ENCODE data around the gene RCBTB2. TPM values are rescaled to one million over a fixed set of nuclear protein-coding genes. Genes with fewer than 3 reads are reported as not detected.

The RCBTB2 gene
- total and polyA plus RNA-seq, 9 of the 15 experiments (the other 6 are each of a cell fraction or from before 2014, with no cell fraction given): 0.91 to 3.3 (median 1.5) TPM

DNA sequence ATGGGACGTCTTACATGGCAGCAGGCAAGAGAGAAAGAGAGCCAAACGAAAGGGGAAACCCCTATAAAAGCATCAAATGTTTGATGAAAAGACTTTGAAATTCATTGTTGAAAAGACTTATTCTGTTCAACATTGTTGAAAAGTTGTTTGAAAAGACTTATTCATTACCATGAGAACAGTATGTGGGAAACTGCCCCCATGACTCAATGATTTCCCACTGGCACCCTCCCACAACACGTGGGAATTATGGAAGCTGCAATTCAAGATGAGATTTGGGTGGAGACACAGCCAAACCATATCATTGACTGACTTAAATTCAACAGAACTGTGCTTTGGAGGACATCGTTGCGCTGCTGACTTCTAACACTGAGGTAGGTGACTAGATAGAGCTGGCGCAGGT, 48.0 kb upstream of the RCBTB2 start (continued):
- TF ChIP-seq, protein P1, sequence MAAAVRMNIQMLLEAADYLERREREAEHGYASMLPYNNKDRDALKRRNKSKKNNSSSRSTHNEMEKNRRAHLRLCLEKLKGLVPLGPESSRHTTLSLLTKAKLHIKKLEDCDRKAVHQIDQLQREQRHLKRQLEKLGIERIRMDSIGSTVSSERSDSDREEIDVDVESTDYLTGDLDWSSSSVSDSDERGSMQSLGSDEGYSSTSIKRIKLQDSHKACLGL (CRISPR knock-in tag; IDR thresholded peaks at IDR 0.05; ENCODE audit: borderline replicate concordance, poor library complexity, severe bottlenecking): no peak
- no peak for TF ChIP-seq CTCF (IDR thresholded peaks at IDR 0.05 in 2 of 3, conservative IDR thresholded peaks at IDR 0.05 in 1 of 3; ENCODE audit: insufficient read depth in 2 of 3, low read depth in 1 of 3, low read length in 3 of 3)
- no peak for TF ChIP-seq ZFP1 (CRISPR knock-in tag; IDR thresholded peaks at IDR 0.05)
- TF ChIP-seq CREB3L1 (IDR thresholded peaks at IDR 0.05; ENCODE audit: borderline replicate concordance, low read depth): no peak
- TF ChIP-seq THRA (IDR thresholded peaks at IDR 0.05): no peak
- TF ChIP-seq C11orf30 (IDR thresholded peaks at IDR 0.05; ENCODE audit: low read depth): no peak
- no peak for TF ChIP-seq IRF1 (CRISPR knock-in tag; IDR thresholded peaks at IDR 0.05; ENCODE audit: borderline replicate concordance)
- no peak for TF ChIP-seq IRF2 (CRISPR knock-in tag; IDR thresholded peaks at IDR 0.05)
